SK-N-SH treated with all-trans-retinoic acid at 6 μM for 48 hours (cell line): ENCODE data around the gene PTGIS.

ENCODE experiments used
- ATAC-seq: fragments of 200-7000 bp; cut with Tn5 transposase; 3 replicates; pipeline ENCODE4 v1.9.1; 2020; ENCODE audit warnings: mild to moderate bottlenecking, moderate library complexity
- ARNTL ChIP-seq: fragments of 450-650 bp; formaldehyde crosslinking; IDR thresholded peaks from 2 replicates; pipeline ENCODE4 v1.5.0; 2020; ENCODE audit warnings: low read depth, mild to moderate bottlenecking, moderate library complexity, borderline replicate concordance
- BACH2 ChIP-seq: fragments of 250-450 bp; sonication (Bioruptor Pico); IDR thresholded peaks from 2 replicates; pipeline ENCODE4 v1.9.0; 2021; ENCODE audit warnings: mild to moderate bottlenecking, borderline replicate concordance
- CSDC2 ChIP-seq: fragments of 250-450 bp; sonication (Bioruptor Pico); IDR thresholded peaks from 2 replicates; pipeline ENCODE4 v1.5.0; 2020; ENCODE audit warnings: mild to moderate bottlenecking, moderate library complexity
- ESRRG ChIP-seq: fragments of 250-450 bp; sonication (Bioruptor Pico); IDR thresholded peaks from 2 replicates; pipeline ENCODE4 v1.6.1; 2021; ENCODE audit warnings: mild to moderate bottlenecking
- GLIS3 ChIP-seq: fragments of 250-450 bp; sonication (Bioruptor Pico); IDR thresholded peaks from 2 replicates; pipeline ENCODE4 v1.5.0; 2020; ENCODE audit warnings: mild to moderate bottlenecking, moderate library complexity
- ISL1 ChIP-seq: fragments of 250-450 bp; sonication (Bioruptor Pico); IDR thresholded peaks from 2 replicates; pipeline ENCODE4 v2.1.2; 2022; ENCODE audit warnings: mild to moderate bottlenecking, moderate library complexity
- OSR1 ChIP-seq: fragments of 250-450 bp; sonication (Bioruptor Pico); IDR thresholded peaks from 2 replicates; pipeline ENCODE4 v1.8.0; 2022; ENCODE audit warnings: moderate library complexity, mild to moderate bottlenecking, inconsistent platforms
- PPARA ChIP-seq: fragments of 250-450 bp; sonication (Bioruptor Pico); IDR thresholded peaks from 2 replicates; pipeline ENCODE4 v1.5.0; 2020; ENCODE audit warnings: mild to moderate bottlenecking, borderline replicate concordance
- RARB ChIP-seq: fragments of 250-450 bp; sonication (Bioruptor Pico); IDR thresholded peaks from 2 replicates; pipeline ENCODE4 v1.8.0; 2021; ENCODE audit warnings: mild to moderate bottlenecking, moderate library complexity
- SNAI2 ChIP-seq: fragments of 250-450 bp; sonication (Bioruptor Pico); IDR thresholded peaks from 2 replicates; pipeline ENCODE4 v1.5.0; 2020; ENCODE audit warnings: mild to moderate bottlenecking, moderate library complexity
- TOX ChIP-seq: fragments of 250-450 bp; sonication (Bioruptor Pico); IDR thresholded peaks from 2 replicates; pipeline ENCODE4 v1.8.0; 2021; ENCODE audit warnings: mild to moderate bottlenecking, moderate library complexity, borderline replicate concordance
- ZC3H10 ChIP-seq: fragments of 250-450 bp; sonication (Bioruptor Pico); IDR thresholded peaks from 2 replicates; pipeline ENCODE4 v1.5.1; 2021; ENCODE audit warnings: mild to moderate bottlenecking, moderate library complexity
- ZFP3 ChIP-seq: fragments of 250-450 bp; sonication (Bioruptor Pico); IDR thresholded peaks from 2 replicates; pipeline ENCODE4 v1.5.0; 2020; ENCODE audit warnings: mild to moderate bottlenecking, moderate library complexity
- ZFP30 ChIP-seq: fragments of 450-650 bp; formaldehyde crosslinking; IDR thresholded peaks from 2 replicates; pipeline ENCODE4 v1.5.0; 2022; ENCODE audit warnings: mild to moderate bottlenecking, moderate library complexity
- ZNF565 ChIP-seq: fragments of 450-650 bp; formaldehyde crosslinking; conservative IDR thresholded peaks from 2 replicates; pipeline ENCODE4 v1.5.0; 2020; ENCODE audit warnings: low read depth, mild to moderate bottlenecking, moderate library complexity
- ZNF70 ChIP-seq: fragments of 450-650 bp; formaldehyde crosslinking; IDR thresholded peaks from 2 replicates; pipeline ENCODE4 v1.5.0; 2020; ENCODE audit warnings: mild to moderate bottlenecking, moderate library complexity
- ZNF8 ChIP-seq: fragments of 450-650 bp; formaldehyde crosslinking; IDR thresholded peaks from 2 replicates; pipeline ENCODE4 v1.5.0; 2020; ENCODE audit warnings: mild to moderate bottlenecking, moderate library complexity
- TF ChIP-seq, protein P1 (sequence below): fragments of 250-450 bp; sonication (Bioruptor Pico); IDR thresholded peaks from 2 replicates; pipeline ENCODE4 v1.8.0; 2020; ENCODE audit warnings: mild to moderate bottlenecking, moderate library complexity, borderline replicate concordance
- TF ChIP-seq, protein P2 (sequence below): fragments of 250-450 bp; sonication (Bioruptor Pico); IDR thresholded peaks from 2 replicates; pipeline ENCODE4 v1.5.0; 2020; ENCODE audit warnings: mild to moderate bottlenecking, moderate library complexity
- TF ChIP-seq, protein P3 (sequence below): fragments of 250-450 bp; sonication (Bioruptor Pico); IDR thresholded peaks from 2 replicates; pipeline ENCODE4 v1.5.1; 2021; ENCODE audit warnings: mild to moderate bottlenecking, moderate library complexity
- TF ChIP-seq, protein P4 (sequence below): fragments of 250-450 bp; sonication (Bioruptor Pico); IDR thresholded peaks from 2 replicates; pipeline ENCODE4 v1.5.1; 2020; ENCODE audit warnings: low read depth, mild to moderate bottlenecking, moderate library complexity

PTGIS gene

DNA sequence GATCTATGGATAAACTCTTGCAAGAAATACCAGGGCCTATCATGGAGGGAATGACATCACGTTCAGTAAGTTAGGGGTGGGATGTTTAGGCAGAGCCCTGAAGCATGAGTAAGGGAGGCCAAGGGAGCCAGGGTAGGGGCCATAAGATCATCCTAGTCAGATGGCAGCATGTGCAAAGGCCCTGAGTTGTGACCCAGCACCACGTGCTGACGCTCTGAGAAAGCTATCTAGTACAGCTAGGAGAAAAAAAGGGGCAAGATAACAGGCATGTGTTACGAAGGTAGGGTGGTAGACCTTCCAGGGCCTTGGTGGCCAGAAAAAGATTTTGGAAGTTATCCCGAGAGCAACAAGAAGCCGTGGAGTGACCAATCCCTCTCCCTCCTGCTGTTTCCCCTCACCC lies 107.8 kb downstream of the PTGIS start (continued):
- TF ChIP-seq, protein P1, sequence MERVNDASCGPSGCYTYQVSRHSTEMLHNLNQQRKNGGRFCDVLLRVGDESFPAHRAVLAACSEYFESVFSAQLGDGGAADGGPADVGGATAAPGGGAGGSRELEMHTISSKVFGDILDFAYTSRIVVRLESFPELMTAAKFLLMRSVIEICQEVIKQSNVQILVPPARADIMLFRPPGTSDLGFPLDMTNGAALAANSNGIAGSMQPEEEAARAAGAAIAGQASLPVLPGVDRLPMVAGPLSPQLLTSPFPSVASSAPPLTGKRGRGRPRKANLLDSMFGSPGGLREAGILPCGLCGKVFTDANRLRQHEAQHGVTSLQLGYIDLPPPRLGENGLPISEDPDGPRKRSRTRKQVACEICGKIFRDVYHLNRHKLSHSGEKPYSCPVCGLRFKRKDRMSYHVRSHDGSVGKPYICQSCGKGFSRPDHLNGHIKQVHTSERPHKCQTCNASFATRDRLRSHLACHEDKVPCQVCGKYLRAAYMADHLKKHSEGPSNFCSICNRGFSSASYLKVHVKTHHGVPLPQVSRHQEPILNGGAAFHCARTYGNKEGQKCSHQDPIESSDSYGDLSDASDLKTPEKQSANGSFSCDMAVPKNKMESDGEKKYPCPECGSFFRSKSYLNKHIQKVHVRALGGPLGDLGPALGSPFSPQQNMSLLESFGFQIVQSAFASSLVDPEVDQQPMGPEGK (CRISPR knock-in tag), result no peak
- TF ChIP-seq, all 23 proteins: peak for 0

DNA sequence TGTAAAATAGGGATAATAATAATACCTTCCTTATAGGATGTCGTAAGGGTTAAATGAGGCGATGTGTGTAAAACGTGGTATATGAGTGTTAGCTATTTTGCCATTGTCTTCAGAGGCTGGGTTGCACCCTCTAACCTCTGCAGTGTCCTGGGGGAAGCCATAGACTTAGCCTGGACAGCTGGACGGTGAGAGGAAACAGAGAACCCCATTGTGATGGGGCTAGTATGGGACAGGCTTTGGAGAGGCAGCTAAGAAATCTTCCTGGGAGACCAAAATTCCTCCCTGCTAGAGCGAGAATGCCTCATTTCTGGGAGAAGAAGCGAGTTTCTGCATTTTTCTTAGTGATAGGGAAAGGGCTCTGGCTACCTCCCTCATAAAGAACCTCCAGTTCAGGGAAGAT lies 108.3 kb downstream of the PTGIS start:
- TF ChIP-seq SNAI2 (CRISPR knock-in tag) (no peak), TOX (CRISPR knock-in tag) (no peak), ISL1 (no peak)
- no peak for ATAC-seq

DNA sequence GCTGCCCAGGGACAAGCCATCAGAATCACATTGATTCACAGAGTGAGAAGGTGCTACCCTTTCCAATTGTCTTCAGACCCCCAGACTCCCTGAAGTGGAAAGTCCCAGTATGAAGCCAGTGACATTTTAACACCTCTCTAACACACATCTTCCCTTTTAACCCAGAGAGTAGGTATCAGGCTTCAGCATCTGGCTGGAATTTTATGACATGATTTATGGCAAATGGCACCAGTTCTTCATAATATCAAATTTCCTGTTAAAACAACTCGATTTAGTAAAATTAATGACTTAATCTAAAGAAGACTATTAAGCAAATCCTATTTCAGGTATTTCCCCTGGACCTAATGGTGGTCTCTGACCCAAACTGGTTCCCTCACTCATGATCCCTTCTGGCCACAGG lies 110.5 kb downstream of the PTGIS start:
- no peak for ATAC-seq
- TF ChIP-seq RARB (CRISPR knock-in tag) (no peak), ZFP30 (CRISPR knock-in tag) (no peak), TOX (CRISPR knock-in tag) (no peak), PPARA (CRISPR knock-in tag) (no peak), ZFP3 (CRISPR knock-in tag) (no peak), ZNF565 (CRISPR knock-in tag) (no peak), BACH2 (CRISPR knock-in tag) (no peak), ZNF8 (CRISPR knock-in tag) (no peak), GLIS3 (CRISPR knock-in tag) (no peak), CSDC2 (CRISPR knock-in tag) (no peak), ARNTL (no peak), SNAI2 (CRISPR knock-in tag) (no peak), ZNF70 (CRISPR knock-in tag) (no peak), ISL1 (no peak), ZC3H10 (no peak)
- TF ChIP-seq, protein P1 (CRISPR knock-in tag), result no peak
- TF ChIP-seq, protein P2, sequence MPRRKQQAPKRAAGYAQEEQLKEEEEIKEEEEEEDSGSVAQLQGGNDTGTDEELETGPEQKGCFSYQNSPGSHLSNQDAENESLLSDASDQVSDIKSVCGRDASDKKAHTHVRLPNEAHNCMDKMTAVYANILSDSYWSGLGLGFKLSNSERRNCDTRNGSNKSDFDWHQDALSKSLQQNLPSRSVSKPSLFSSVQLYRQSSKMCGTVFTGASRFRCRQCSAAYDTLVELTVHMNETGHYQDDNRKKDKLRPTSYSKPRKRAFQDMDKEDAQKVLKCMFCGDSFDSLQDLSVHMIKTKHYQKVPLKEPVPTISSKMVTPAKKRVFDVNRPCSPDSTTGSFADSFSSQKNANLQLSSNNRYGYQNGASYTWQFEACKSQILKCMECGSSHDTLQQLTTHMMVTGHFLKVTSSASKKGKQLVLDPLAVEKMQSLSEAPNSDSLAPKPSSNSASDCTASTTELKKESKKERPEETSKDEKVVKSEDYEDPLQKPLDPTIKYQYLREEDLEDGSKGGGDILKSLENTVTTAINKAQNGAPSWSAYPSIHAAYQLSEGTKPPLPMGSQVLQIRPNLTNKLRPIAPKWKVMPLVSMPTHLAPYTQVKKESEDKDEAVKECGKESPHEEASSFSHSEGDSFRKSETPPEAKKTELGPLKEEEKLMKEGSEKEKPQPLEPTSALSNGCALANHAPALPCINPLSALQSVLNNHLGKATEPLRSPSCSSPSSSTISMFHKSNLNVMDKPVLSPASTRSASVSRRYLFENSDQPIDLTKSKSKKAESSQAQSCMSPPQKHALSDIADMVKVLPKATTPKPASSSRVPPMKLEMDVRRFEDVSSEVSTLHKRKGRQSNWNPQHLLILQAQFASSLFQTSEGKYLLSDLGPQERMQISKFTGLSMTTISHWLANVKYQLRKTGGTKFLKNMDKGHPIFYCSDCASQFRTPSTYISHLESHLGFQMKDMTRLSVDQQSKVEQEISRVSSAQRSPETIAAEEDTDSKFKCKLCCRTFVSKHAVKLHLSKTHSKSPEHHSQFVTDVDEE (CRISPR knock-in tag), result no peak
- TF ChIP-seq, protein P3, sequence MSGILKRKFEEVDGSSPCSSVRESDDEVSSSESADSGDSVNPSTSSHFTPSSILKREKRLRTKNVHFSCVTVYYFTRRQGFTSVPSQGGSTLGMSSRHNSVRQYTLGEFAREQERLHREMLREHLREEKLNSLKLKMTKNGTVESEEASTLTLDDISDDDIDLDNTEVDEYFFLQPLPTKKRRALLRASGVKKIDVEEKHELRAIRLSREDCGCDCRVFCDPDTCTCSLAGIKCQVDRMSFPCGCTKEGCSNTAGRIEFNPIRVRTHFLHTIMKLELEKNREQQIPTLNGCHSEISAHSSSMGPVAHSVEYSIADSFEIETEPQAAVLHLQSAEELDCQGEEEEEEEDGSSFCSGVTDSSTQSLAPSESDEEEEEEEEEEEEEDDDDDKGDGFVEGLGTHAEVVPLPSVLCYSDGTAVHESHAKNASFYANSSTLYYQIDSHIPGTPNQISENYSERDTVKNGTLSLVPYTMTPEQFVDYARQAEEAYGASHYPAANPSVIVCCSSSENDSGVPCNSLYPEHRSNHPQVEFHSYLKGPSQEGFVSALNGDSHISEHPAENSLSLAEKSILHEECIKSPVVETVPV (CRISPR knock-in tag), result no peak

DNA sequence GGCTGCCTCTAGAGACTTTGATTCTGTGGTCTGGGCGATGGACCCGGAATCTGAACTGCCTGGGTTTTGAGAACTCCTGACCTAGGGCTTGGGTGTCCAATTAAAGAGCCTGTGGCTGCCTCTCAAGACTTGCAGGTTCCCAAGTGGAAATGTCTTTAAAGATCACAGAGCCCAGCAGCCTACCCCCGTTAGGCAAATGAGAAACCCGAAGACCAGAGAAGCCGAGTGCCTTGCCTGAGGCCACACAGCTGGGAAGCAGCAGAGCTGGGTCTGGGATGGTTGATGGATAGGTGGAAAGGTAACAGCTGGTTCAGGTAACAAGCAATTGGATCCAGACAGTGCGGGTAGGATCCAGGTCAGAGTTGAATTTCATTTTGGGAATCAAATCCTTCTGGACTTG lies 111.3 kb downstream of the PTGIS start:
- no peak for TF ChIP-seq ZFP30 (CRISPR knock-in tag)
- no peak for TF ChIP-seq ZNF565 (CRISPR knock-in tag)
- TF ChIP-seq PPARA (CRISPR knock-in tag), result no peak
- TF ChIP-seq, protein P3 (CRISPR knock-in tag), result no peak
- no peak for TF ChIP-seq OSR1
- TF ChIP-seq, protein P4, sequence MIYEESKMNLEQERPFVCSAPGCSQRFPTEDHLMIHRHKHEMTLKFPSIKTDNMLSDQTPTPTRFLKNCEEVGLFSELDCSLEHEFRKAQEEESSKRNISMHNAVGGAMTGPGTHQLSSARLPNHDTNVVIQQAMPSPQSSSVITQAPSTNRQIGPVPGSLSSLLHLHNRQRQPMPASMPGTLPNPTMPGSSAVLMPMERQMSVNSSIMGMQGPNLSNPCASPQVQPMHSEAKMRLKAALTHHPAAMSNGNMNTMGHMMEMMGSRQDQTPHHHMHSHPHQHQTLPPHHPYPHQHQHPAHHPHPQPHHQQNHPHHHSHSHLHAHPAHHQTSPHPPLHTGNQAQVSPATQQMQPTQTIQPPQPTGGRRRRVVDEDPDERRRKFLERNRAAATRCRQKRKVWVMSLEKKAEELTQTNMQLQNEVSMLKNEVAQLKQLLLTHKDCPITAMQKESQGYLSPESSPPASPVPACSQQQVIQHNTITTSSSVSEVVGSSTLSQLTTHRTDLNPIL (CRISPR knock-in tag), result no peak
- no peak for TF ChIP-seq BACH2 (CRISPR knock-in tag)
- no peak for TF ChIP-seq ZFP3 (CRISPR knock-in tag)
- TF ChIP-seq CSDC2 (CRISPR knock-in tag), result no peak
- no peak for TF ChIP-seq ESRRG
- ATAC-seq, result no peak
